Dermis blood vessel endothelial cell (primary cell): Measurements from ENCODE around the gene RNF112. TPM values are rescaled to one million over a fixed set of nuclear protein-coding genes. Genes with fewer than 3 reads are reported as not detected.

Source experiments
- DNase-seq: peaks from one replicate; pipeline ENCODE4 v3.0.0; 2010
- total RNA-seq: library from RNA; depleted of rRNA; stranded (reverse); fragments of >200 nt; gene quantifications from 2 replicates; pipeline ENCODE4 v1.2.3, GENCODE V29; 2014

The RNF112 gene
- total RNA-seq, 1 donor from 2014 or later, result 0.51 TPM

DNA sequence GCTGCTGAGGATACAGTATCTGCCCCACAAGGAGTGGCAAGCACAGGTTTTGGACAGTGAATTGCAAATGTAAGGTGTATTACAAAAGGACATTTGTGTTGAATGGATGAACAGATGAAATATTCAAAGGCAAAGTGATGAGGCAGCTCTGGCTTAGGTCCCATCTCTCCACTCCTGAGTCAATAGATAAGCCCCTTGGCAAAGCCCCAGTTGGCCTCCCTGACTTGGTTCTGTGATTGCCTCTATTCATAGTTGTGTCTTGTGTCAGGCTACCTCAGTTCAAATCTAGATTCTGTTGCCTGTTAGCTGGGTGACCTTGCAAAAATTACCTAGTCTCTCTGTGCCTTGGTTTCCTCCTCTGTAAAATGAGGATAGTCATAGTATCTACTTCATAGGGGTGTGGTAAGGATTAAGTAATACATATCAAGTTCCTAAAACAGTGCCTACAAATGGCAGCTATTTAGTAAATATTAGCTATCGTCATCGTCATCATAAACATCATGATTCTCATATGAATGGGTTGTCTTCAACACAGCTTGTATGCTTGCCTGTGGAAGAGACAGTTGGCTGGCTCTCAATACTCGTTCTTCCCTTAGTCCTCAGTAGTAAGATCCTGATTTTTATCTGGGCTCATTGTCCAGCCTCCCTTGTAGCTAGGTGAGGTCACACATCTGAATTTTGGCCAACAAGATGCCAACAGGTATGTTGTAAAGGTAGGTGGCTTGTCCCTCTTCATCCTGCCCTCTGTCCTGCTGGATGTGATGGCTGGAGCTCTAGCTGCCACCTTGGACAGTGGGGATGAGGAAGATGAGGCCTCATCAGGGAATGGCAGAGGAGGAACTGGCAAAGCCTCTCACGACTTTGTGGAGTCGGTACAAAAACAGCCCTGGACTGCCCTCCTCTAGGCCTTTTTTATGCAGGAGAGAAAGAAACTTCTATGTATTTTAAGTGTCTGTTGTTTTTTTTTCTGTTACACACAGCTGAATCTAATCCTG is 21.9 kb upstream of the RNF112 start:
- no peak for DNase-seq

DNA sequence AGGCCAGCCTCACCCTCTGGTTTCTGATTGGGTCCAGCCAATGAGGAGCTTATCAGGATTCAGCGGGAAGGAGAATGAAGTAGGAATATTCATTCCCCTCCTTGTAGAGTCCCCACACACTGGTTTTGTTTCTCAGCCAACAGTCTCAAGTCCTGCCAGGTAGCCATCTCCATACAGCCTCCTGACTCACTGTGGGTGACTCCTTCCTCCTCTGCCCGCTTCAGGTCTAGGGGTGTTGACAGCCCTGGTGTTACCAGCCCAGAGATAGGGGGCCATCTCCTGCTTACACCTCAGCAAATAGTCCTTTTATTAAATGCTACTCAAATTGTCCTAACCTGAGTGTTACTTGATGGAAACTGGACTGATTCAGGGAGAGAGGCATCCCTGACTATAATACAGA is 20.1 kb upstream of the RNF112 start:
- DNase-seq, result no peak

DNA sequence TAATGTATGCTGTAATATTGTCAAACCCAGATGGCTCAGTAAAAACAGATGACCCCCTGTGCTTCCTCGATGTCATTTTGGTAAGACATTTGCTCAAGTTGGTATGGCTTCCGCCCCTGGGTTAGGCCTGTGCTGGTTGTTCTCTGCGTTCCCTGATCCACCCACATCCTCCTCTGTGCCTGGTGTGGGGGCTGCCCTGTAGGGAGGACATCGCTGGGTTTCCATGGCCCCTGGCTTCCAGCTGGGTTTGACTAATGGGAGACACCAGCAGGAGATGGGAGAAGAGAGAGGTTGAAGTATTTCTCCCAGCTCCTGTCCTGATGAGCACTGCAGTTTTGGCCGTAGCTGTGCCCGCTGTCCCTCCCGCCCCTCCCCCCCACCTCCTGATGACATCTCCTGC is 19.6 kb upstream of the RNF112 start:
- DNase-seq, result no peak

DNA sequence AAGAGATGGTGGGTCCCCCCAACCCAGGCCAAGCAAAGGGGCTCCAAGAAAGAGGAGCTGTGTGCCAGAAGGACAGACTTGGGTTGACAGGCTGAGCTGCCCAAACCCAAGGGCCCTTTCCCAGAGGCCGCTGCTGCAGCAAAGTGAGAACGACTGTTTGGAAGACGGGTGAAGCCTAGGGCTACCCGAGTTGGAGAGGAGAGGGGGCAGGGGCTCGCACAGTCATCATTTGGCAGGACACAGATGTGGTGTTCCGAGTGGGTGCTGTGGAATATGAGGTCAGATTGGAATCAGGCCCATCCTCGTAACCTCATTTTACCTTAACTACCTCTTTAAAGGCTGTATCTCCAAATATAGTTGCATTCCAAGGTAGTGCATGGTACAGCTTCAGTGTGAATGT is 18.7 kb upstream of the RNF112 start:
- DNase-seq, result no peak

DNA sequence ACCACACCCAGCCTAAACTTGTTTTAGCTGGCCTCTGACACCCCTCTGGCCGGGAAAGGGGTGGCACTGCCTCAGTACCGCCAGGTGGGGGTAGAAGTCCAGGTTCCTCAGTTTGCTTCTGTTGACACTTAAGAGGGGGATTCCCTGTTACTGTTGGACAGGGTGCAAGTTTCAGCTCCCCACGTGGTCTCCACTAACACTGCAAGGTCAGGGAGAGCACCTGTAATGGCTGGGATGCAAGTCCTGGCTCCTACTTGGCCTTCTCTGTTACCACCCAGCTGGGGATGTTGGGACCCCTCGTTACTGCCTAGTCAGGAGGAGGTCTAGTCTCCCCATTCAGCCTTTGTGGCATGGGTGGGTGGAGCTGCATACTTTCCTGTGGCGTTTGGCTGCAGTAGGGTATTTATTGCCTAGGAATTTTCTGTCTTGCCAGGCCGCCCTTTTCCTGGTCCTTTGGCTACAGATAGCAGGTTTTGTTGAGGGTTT is 13.4 kb upstream of the RNF112 start:
- no peak for DNase-seq

DNA sequence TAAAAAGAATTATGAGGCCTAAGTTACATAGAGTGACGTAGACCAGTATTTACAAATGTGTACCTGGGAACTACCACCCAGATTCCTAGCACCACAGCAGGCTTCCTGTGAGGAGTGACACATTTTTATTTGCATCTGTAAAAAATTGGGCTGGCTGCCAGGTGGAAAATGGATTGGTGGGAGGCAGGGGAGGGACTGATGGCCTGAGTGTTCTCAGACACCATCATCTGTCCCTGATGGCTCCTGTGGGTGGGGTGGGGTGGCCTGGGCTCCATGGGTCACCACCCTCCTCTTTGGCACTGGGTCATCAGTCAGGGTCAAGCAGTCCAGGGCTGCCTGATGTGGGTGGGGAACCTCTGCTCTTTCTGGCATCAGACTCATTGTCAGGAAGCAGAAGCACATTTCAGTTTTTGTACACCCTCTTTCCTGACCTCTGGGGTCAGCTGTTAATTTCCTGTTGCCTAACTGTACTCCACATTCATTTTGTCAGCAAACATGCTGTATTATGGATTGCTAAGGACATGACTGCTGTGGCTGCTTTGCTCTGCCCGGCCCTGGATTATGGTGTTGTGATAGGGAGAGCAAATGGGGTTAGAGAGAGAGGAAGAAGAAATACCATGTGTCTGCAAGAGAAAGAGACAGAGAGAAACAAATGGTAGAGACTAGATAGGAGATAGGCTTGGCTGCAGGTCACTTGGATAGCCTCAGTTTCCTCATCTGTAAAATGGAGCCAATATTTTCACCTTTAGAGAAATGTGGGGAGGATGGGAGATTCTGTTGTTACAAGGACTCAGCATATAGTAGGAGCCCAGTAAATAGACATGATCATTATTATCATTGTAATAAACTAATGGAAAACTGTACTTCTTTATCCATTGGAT is 12.5 kb upstream of the RNF112 start:
- peak; percentile 86 for DNase-seq

DNA sequence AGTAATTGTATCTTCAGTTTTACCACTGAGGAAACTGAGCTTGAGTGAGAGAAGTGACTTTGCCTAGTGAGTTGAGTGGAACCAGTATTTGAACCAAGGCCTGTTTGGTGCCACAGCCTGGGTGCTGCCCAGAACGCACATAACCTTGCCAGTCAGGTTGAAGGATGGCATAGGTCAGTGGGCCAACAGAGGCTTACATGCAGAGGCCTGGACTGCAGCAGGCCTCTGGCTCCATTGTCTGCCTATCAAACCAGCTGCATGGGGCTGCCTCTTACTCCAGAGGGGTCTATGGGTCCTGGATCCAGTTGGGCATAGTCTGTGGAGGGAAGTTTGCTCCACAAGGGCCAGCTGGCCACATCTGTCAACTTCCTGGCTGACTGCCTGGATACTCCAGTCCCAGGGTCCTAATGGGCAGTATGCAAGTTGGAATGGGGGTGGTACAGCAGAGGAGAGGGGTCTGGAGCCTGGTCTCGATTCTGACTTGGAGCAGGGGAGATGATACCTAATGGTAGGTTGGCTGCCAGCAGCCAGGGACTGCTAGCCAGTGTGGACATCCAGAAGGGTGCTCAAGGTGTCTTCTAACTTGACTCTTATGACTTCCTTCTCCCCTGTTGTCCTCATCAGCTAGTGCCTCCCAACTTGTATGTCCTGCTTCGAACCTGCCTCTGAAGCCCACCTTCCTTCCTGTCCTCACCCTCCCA is 11.1 kb upstream of the RNF112 start:
- DNase-seq, result no peak

DNA sequence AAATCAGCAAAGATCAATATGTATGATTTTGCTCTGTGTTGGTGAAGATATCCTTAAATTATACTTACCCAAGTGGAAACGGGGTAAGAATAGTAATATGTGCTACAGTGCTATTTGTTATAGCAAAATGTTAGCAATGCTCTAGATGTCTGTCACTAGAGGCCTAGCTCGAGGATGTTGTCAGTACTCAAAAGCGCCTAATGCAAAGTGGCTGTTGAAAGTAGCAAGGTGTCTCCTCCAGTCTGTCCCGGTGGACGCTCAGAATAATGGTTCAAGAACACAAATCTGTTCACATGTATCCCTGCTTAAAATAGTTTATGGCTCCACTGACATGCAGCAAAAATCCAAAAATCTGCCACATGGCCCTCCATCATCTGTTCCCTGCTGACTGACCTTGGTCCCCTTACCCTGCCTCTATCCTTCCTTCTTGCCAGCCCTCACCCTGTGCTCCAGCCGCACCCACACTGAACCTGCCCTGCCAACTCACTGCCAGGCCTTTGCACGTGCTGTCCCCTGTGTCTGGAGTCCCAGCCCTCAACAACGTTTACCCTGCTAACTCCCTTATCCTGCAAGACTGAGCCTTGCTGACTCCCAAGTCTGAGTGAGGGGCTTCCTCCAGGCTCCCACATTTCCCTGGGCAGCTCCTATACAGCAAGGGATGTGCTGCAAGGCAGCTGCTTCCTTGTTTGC is 9.6 kb upstream of the RNF112 start:
- no peak for DNase-seq

DNA sequence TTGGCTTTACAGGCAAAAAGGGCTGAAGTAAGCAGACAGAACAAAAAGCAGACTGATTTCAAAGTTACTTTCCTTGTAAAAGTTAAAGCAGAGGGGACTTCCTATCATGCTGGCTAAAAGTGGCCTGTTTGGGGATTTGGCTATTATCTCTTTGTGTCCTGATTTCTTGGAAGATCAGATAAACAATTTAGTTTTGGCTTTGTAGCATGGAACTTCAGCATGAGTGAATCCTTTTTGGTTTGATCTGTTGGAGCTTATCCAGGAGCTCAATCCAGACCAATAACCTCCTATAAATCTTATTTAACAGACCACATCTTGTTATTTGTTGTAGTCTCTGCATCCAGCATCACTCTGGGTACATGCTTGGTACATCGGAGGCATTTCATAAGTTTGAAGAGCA is 8.9 kb upstream of the RNF112 start:
- DNase-seq, result no peak

DNA sequence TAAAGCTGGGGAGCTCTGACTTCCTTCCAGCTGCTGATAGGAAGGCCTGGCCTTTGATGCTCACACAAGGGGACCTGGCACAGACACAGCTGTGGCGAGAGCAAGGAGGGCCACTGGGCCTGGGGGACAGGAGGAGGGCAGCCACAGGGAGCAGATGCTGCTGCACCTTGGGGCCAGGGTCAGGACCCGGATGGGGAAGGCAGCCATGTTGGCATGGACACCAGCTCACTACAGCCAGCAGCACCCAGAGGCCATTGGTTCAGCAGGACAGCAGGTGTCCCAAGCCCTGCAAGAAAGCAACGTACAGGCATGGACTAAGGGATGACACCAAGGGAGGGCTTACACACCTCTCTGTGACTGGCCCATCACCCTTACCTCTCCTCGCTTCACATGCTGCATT is 8.0 kb upstream of the RNF112 start:
- DNase-seq, result no peak

DNA sequence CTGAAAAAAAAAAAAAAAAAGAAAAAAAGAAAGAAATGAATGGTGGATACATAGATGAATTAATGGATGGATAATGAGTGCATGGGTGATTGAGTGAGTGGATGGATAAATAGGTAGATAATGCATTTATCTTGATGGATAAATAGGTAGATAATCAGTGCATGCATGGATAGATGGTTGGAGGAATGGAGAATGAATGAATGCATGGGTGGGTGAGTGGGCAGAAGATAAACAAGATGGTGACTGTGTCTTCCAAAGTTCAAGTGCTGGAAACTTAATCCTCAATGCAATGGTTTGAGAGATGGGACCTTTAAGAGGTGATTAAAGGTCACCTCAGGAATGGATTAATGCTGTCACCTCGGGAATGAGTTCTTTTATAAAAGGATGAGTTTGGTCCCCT is 6.8 kb upstream of the RNF112 start:
- no peak for DNase-seq

DNA sequence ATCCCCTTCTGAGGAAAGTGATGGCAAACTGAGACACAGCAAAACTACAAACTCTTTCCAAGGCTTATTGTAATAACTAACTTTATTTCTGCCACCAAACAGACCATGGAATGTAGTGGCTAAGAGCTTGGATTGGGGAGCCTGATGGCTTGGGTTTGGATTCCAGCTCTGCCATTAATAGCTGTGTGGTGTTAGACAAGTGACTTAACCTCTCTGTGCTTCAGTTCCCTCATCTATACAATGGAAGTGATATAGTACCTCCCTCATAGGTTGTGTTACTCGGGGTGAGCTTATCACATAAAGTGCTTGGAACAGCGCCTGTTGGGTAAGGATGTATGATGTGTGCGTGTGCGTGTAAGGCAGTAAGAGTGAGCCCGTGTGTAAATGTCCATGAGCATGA is 5.9 kb upstream of the RNF112 start:
- DNase-seq, result no peak

DNA sequence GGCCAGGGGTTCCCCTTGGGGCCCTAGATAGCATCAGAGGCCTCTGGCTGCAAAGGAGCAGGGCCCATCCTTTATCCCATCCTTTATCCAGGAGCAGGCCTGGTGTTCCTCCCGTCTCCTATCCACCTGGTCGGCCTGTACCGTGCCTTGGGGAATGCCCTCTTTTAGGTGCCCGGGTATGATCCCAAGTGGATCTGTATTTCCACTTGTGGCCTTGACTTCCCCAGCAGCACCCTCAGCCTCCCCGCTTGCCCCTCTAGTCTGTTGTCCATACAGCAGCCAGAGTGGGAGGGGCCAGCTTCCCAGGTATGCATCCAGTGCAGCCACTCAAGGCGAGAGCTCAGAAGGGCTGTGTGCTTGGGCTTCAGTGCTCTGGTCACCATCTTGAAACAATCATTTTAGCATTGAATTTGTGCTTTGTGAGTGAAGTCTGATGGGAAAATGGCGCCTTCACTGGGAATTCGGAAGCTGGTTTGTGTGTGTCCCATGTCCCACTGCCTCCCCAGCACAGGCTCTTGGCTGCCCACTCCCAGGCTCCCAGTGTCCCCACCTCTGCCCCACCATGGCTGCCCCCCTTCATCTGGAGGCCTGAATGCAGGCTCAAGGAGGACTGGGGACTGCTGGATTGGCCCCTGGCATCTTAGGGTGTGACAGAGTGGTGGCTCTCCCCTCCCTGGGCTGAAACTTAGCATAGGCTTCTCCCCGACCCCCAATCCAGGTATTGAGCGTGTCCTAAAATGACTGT is 3.3 kb upstream of the RNF112 start:
- DNase-seq, result no peak

DNA sequence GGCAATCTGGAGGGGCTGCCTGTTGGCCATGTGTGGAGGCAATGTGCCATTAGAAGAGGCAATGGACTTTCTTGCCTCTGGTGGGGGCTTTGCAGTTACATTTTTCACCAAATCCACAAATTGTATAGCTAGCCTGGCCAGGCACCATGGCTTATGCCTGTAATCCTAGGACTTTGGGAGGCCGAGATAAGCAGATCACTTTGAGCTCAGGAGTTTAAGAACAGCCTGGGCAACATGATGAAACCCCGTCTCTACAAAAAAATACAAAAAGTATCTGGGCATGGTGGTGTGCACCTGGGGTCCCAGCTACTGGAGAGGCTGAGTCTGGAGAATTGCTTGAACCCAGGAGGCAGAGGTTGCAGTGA is 2.7 kb upstream of the RNF112 start:
- DNase-seq, result no peak

DNA sequence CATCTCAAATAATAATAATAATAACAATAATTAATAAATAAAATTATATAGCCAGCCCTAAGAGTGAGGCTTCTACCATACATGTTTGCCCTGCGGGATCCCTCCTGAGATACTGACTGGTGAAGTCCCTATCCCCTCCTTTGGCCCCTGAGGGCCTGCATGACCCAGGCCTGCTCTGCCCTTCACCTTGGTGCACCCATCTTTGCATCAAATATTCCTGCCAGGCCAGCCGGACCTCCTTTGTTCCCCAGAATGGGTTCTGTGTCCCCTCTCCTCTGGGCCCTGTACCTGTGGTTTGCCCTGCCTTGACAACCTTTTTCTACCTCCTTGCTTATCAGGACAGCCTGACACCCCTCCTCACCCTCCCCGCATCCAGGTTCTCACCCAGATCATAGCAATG is 2.0 kb upstream of the RNF112 start:
- no peak for DNase-seq

DNA sequence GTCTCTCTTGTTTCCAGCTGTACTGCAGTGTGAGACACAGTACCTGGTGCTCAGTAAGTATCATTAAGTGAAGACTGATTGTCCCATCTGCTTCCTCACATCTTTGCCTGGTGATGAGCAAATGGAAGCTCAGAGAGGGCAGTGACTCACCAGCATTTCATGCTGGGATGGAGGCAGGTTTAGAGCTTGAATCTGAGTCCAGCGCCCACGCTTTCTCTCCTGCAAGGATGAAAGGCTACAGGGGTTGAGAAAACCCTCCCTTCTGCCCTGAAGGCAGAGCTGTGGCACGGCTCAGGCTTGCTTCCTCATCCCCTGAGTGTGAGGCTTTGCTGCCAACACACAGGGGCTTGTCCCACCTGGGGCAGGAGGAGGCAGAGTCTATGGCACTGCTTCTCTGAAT is 1.5 kb upstream of the RNF112 start:
- DNase-seq, result no peak

DNA sequence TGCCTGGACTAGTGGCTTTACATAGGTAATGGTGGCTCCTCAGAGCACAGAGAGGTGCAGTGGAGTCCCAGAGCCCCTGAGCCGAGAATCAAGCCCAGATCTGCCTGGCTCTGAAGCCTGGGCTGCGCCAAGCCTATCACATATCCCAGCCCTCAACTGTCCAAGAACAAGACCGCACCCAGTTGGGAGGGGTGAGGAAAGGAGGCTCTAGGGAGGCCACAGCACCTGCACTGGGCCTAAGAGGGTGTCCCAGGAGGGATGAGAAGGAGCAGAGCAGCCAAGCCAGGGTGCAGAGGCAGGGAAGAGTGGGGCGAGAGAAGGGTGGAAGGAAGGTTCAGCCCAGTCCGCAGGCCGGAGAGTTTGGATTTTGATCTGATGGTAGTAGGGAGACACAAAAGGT is 941 bp upstream of the RNF112 start:
- no peak for DNase-seq

DNA sequence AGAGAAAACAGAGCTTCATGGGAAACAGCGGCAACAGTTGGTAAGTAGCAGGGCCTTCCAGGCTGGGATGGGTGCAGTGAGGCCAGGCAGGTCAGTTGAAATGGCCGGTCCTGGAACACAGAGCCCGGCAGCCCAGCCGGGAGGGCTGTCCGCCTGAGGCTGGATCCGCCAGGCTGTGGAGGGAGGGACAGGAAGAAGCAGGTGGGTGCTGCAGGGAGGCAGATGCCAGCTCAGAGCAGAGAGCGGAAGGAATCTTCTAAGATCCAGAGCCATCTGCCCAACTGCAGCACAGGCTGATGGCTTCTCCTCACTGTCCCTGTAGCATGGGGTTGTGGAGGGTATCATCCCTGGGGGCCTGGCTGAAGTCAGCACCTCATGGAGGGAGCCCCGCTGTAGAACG is 599 bp downstream of the RNF112 start:
- DNase-seq, result no peak

DNA sequence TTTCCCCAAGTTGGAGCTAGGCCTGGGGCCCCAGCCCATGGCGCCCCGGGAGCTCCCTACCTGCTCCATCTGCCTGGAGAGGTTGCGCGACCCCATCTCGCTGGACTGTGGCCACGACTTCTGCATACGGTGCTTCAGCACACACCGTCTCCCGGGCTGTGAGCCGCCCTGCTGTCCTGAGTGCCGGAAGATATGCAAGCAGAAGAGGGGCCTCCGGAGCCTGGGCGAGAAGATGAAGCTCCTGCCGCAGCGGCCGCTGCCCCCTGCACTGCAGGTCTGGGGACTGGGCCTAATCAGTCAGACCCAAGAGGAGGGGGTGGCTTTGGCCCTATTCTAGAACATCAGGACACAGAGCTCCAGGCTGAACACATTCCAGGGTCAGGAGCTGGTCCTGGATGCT is 1.5 kb downstream of the RNF112 start:
- DNase-seq, result no peak

DNA sequence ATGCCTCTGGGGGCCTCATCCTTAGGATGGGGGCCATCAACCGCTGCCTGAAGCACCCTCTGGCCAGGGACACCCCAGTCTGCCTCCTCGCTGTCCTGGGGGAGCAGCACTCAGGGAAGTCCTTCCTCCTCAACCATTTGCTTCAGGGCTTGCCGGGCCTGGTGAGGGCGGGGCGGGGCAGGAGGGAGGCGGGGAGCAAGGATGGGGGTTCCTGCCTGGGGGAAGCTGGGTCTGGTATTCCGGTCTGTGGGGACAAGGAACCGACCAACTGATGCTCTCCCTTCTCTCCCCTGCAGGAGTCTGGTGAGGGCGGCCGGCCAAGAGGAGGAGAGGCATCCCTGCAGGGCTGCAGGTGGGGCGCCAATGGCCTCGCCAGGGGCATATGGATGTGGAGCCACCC is 2.0 kb downstream of the RNF112 start:
- DNase-seq, result no peak

DNA sequence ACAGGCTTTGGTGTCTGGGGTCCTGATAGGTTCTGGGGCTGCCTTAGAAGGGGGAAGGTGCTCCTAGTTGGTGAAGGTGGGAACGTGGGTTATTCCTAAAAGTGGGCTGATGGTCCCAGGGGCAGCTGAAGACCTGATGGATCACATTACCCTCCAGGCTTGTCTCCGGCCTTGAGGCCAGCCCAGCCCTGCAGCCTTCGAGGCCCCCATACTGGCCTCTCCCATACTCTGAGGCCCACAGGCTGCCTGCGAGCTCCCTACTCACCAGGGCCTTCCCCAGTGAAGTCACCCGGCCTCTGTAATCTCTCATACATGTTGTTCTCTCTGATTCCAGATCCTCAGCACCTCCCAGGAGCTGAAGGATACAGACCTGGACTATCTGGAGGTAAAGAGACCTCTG is 2.7 kb downstream of the RNF112 start:
- no peak for DNase-seq
